ENCODE results near the gene PRPF6. TPM values are rescaled to one million over a fixed set of nuclear protein-coding genes. Genes with fewer than 3 reads are reported as not detected.

The PRPF6 gene
- polyA plus RNA-seq, 3 donors: 29.1 to 47.7 (median 34.5) TPM

DNA sequence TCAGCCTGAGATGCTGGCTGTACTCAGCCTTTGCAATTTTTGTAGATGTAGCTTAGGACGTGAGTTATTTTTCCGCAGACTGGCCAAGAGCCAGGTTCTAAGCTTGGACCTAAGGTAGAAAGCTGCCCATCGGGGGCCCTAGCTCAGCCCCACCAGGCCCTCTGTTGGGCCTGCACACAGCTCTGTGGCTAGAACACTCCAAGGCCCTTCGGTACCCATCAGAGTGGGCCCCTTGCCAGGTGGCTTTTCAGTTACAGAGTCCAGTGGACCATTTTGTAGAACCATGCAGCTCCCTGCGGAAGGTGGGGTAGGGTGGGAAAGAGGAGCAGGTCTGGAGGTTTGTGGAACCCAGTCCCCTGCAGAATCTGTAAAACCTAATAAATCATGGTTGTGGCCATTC, 47.3 kb upstream of the PRPF6 start:
- no peak for TF ChIP-seq CTCF (IDR thresholded peaks at IDR 0.05)

DNA sequence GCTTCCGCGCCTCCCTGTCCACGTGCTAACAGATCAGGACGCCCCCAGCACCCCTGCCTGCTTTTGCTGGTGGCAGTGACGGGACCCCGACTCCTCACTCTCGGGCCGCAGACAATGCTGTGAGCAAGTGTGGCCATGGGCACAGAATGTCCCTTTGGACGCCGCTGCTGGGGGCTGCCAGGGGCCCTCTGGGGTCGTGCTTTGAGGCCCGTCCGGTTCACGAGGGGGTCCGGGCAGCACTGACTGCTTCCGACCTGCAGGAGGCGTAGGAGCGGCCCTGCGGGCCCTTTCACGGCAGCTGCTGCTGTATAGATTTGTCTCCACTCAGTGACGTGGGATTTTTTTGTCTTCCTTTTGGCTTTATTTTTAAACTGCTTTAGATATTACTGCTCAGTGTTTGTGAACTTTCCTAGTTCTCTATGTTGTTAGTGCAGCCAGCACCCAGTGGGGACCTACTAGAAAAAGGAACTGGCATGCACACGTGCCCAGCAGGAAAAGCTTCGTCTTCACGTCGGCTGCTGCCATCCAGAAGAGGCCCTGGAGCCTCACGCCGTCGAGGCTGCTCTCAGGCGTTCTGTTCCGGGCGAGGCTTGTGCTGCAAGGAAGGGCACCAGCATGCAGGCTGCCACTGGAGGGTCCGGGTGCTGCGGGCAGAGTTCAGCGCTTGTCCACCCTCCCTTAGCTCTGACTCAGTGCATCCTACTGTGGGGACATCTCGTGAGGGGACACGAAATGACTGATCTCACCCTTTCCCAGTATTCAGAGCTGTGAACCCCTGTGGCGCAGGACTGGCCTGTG, 46.5 kb upstream of the PRPF6 start:
- no peaks in the 10 kb centered on the region for H3K27me3 ChIP-seq (ENCODE audit: control insufficient read depth in 2 of 2, insufficient read depth in 2 of 2, low read length in 2 of 2)
- peaks cover 0 to 6% (median 0%) of the 10 kb centered on the region in 7 donors for H3K9me3 Mint-ChIP-seq
- peaks cover 71 to 91% of the 10 kb centered on the region in 2 donors for H3K36me3 ChIP-seq (replicated peaks in 1 of 2; ENCODE audit: control insufficient read depth in 1 of 2, insufficient read depth in 2 of 2, low read length in 2 of 2)
- H3K27ac ChIP-seq (ENCODE audit: low read depth in 1 of 2, low read length in 2 of 2): peak overlapping the region in 1 of 2 donors; percentile 45
- no peak for DNase-seq
- H4K20me1 ChIP-seq (ENCODE audit: insufficient read depth, low read length): peaks cover 100% of the 10 kb centered on the region
- no peak overlapping the region for H3K4me2 ChIP-seq (replicated peaks; ENCODE audit: extremely low read depth, low read length, poor library complexity, severe bottlenecking)
- H2AFZ ChIP-seq (ENCODE audit: insufficient read depth, low read depth, low read length, poor library complexity, severe bottlenecking): no peak overlapping the region
- WGBS (ENCODE audit: insufficient coverage): 83% methylated on average over 32 of the region's 37 CpGs
- peak overlapping the region in 5 of 7 donors; percentile 7 to 75 (median 30) for H3K27ac Mint-ChIP-seq
- H3K79me2 ChIP-seq (ENCODE audit: insufficient read depth, low read length): peaks cover 99% of the 10 kb centered on the region
- peaks cover 4 to 9% of the 10 kb centered on the region in 2 donors for H3K4me1 ChIP-seq (ENCODE audit: control insufficient read depth in 1 of 2, insufficient read depth in 2 of 2, low read length in 2 of 2)
- H3K4me3 Mint-ChIP-seq: no peak overlapping the region
- H3K27me3 Mint-ChIP-seq (ENCODE audit: low read depth in 3 of 3): peaks cover 0 to 3% (median 0%) of the 10 kb centered on the region in 3 donors
- H3K36me3 Mint-ChIP-seq: peaks cover 58 to 86% of the 10 kb centered on the region in 2 donors
- no peak overlapping the region for H3K9ac ChIP-seq (ENCODE audit: insufficient read depth, low read length, poor library complexity, severe bottlenecking)
- no peaks in the 10 kb centered on the region for H3K9me3 ChIP-seq (replicated peaks in 1 of 2; ENCODE audit: control insufficient read depth in 1 of 2, insufficient read depth in 1 of 2, low read length in 2 of 2)
- peak; percentile 45 for TF ChIP-seq CTCF (IDR thresholded peaks at IDR 0.05)
- H3K4me3 ChIP-seq (replicated peaks in 1 of 3; ENCODE audit: low read depth in 2 of 3, low read length in 3 of 3): no peak overlapping the region
- peaks cover 13% of the 10 kb centered on the region for H3K4me1 Mint-ChIP-seq
- intact Hi-C loops (cut with micrococcal nuclease): no loop called here

More for the DNA sequence above, 47.3 kb upstream of the PRPF6 start:
- intact Hi-C loops (cut with micrococcal nuclease): no loop called here
- Histone ChIP-seq H2AFZ (ENCODE audit: insufficient read depth, low read depth, low read length, poor library complexity, severe bottlenecking) (no peak overlapping the region), H3K4me3 (replicated peaks in 1 of 3; ENCODE audit: low read depth in 2 of 3, low read length in 3 of 3) (no peak overlapping the region), H3K36me3 (replicated peaks in 1 of 2; ENCODE audit: control insufficient read depth in 1 of 2, insufficient read depth in 2 of 2, low read length in 2 of 2) (peaks cover 78 to 96% of the 10 kb centered on the region in 2 donors), H3K9me3 (replicated peaks in 1 of 2; ENCODE audit: control insufficient read depth in 1 of 2, insufficient read depth in 1 of 2, low read length in 2 of 2) (no peaks in the 10 kb centered on the region), H3K27ac (ENCODE audit: low read depth in 1 of 2, low read length in 2 of 2) (no peak overlapping the region), H4K20me1 (ENCODE audit: insufficient read depth, low read length) (peaks cover 100% of the 10 kb centered on the region), H3K4me2 (replicated peaks; ENCODE audit: extremely low read depth, low read length, poor library complexity, severe bottlenecking) (no peak overlapping the region), H3K27me3 (ENCODE audit: control insufficient read depth in 2 of 2, insufficient read depth in 2 of 2, low read length in 2 of 2) (no peaks in the 10 kb centered on the region), H3K4me1 (ENCODE audit: control insufficient read depth in 1 of 2, insufficient read depth in 2 of 2, low read length in 2 of 2) (peaks cover under 1 to 2% of the 10 kb centered on the region in 2 donors), H3K79me2 (ENCODE audit: insufficient read depth, low read length) (peaks cover 98% of the 10 kb centered on the region), H3K9ac (ENCODE audit: insufficient read depth, low read length, poor library complexity, severe bottlenecking) (no peak overlapping the region)
- Mint-ChIP-seq H3K9me3 (peaks cover 0 to 6% (median 0%) of the 10 kb centered on the region in 7 donors), H3K36me3 (peaks cover 65 to 93% of the 10 kb centered on the region in 2 donors), H3K27me3 (ENCODE audit: low read depth in 3 of 3) (peaks cover 0 to 3% (median 0%) of the 10 kb centered on the region in 3 donors), H3K4me1 (peaks cover 13% of the 10 kb centered on the region), H3K27ac (no peak overlapping the region), H3K4me3 (no peak overlapping the region)
- 91% methylated on average over 4 of the region's 5 CpGs for WGBS (ENCODE audit: insufficient coverage)
- DNase-seq: no peak

Measured in CD14-positive monocyte (primary cell).